Spleen (tissue), 11 donors: Measurements from ENCODE around the gene NRARP. TPM values are rescaled to one million over a fixed set of nuclear protein-coding genes. Genes with fewer than 3 reads are reported as not detected.

ENCODE experiments used
- DNase-seq: peaks from one replicate; pipeline ENCODE4 v3.0.0-alpha.2; 2020
- H3K27ac ChIP-seq, 8 donors: fragments of 200-600 bp; sonication (generic) in 7 of 8; 1 replicate in 4 of 8; 2 replicates in 4 of 8; pipeline versions ENCODE4 v1.5.0 to v1.8.0; 2016 to 2021; ENCODE audit warnings: inconsistent platforms in 4 of 8, mild to moderate bottlenecking in 4 of 8, moderate library complexity in 1 of 8
- H3K27me3 ChIP-seq, 7 donors: fragments of 200-600 bp; sonication (generic) in 6 of 7; replicated peaks in 1 of 7; 1 replicate in 4 of 7; 2 replicates in 3 of 7; pipeline versions ENCODE4 v1.5.0 to v1.8.0; 2016 to 2021; ENCODE audit warnings: inconsistent platforms in 3 of 7, mild to moderate bottlenecking in 1 of 7
- H3K36me3 ChIP-seq, 6 donors: fragments of 200-600 bp; sonication (generic) in 5 of 6; 1 replicate in 4 of 6; 2 replicates in 2 of 6; pipeline versions ENCODE4 v1.5.0 to v1.8.0; 2016 to 2021; ENCODE audit warnings: inconsistent platforms in 2 of 6
- H3K4me1 ChIP-seq, 6 donors: fragments of 200-600 bp; sonication (generic) in 5 of 6; 1 replicate in 3 of 6; 2 replicates in 3 of 6; pipeline versions ENCODE4 v1.5.0 to v1.8.0; 2016 to 2021; ENCODE audit warnings: inconsistent platforms in 3 of 6
- H3K4me3 ChIP-seq, 8 donors: fragments of 200-600 bp; sonication (generic) in 7 of 8; 1 replicate in 4 of 8; 2 replicates in 4 of 8; pipeline versions ENCODE4 v1.5.0 to v1.8.0; 2016 to 2021; ENCODE audit warnings: inconsistent platforms in 4 of 8, mild to moderate bottlenecking in 4 of 8, moderate library complexity in 2 of 8
- H3K9me3 ChIP-seq, 8 donors: fragments of 200-600 bp; sonication (generic) in 7 of 8; 1 replicate in 4 of 8; 2 replicates in 4 of 8; pipeline versions ENCODE4 v1.5.0 to v1.8.0; 2016 to 2021; ENCODE audit warnings: inconsistent platforms in 4 of 8
- POLR2A ChIP-seq, 3 donors: fragments of 450-650 bp; IDR thresholded peaks; one replicate each; pipeline ENCODE4 v1.5.1; 2017; ENCODE audit warnings: antibody characterized with exemption in 3 of 3, mild to moderate bottlenecking in 1 of 3
- POLR2AphosphoS5 ChIP-seq, 3 donors: sonication (generic); formaldehyde crosslinking; IDR thresholded peaks; one replicate each; pipeline ENCODE4 v1.5.1; 2017; ENCODE audit warnings: antibody characterized with exemption in 3 of 3
- WGBS, 5 donors: extraction: QIAGEN DNeasy Blood & Tissue Kit in 3 of 5; methylation state at CpG; one replicate each; pipeline versions ENCODE4 v1.1.5 to v1.1.7; 2013 to 2018; 5-methylcytosine and 5-hydroxymethylcytosine counted together
- intact Hi-C: fragments of 100-400 bp; cut with DNase I; formaldehyde crosslinking; loops from one replicate; pipeline ENCODE4 v1.15.0; 2023; ENCODE audit warnings: low total_unique reads
- polyA plus RNA-seq, 3 donors: library from polyadenylated mRNA; stranded (reverse); fragments of 200-250 nt; gene quantifications; one replicate each; pipeline ENCODE4 v1.2.1, GENCODE V29; 2013
- total RNA-seq, 7 donors: library from RNA; depleted of rRNA in 3 of 7; stranded (reverse); fragments of >200 nt in 3 of 7; fragmentation: NEBNext Ultra II Directional in 4 of 7; extraction: Animal tissue kit (Norgen Biotek cat#: 25700) in 4 of 7; gene quantifications; one replicate each; pipeline versions ENCODE4 v1.1.0 to v1.2.1, GENCODE V29; 2016 to 2021
- TF ChIP-seq, protein P1 (sequence below), 11 experiments: fragments of 200-600 bp in 7 of 11; fragments of 450-650 bp in 4 of 11; sonication (generic) in 4 of 11; IDR thresholded peaks in 8 of 11; conservative IDR thresholded peaks in 3 of 11; 1 replicate in 7 of 11; 2 replicates in 4 of 11; pipeline versions ENCODE4 v1.4.0 to v1.8.0; 2016 to 2021; ENCODE audit warnings: antibody characterized with exemption in 11 of 11, inconsistent platforms in 4 of 11, mild to moderate bottlenecking in 1 of 11
- donor health status: healthy with polysubstance abuse.
- donor health status: DM: no; HTN: no; CAD: no; lungs with moderate emphysema.
- donor health status: DM: no; HTN: no; CAD: no.
- donor health status: Bipolar disorder and iron deficiency.
- donor health status: healthy.
- donor health status: DM: no; HTN: no; CAD: no.
- donor health status: DM: yes; HTN: yes; CAD: no.

Gene NRARP
- total and polyA plus RNA-seq, 10 donors: 0.37 to 24.4 (median 8.0) TPM

DNA sequence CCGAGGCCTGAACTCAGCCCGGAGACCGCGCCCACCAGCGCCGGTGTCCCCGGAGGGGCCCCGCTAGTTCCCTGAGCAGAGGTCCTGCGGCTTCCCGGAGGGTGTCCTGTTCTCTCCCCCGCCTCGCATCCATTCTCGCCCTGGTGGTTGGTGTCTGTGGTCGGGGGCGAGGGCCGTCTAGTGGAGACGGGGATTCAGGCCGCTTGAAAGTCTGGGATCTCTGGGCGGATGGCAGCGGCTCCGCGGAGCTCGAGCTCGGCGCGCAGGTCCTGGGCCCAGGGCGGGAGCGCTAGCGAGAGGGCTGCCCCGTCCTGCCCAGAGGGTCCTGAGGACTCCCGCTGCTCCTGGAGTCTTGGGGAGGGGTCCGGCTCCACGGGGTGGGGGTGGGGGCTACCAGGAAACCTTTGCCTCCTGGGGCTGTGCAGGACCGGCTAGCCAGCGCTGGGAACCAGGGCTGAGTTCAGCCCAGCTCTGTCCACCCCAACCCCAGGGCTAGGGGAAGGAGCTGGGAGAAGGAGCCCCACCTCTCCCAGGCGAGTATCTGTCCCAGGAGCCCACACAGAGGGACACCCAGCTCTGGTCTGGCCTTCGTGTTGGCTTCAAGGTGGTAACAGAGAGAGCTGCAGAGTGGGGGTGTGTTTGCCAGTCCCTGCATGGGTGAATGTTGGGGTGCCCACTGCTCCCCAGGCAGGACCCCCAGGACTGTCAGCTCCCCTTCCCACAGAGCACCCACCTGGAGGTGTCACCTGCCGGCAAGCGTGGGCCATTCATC lies 20.5 kb downstream of the NRARP start:
- peaks cover 0 to 4% (median 0%) of the 10 kb centered on the region in 8 donors for H3K9me3 ChIP-seq
- H3K4me1 ChIP-seq: peaks cover 7 to 86% (median 74%) of the 10 kb centered on the region in 6 donors
- peak overlapping the region in 1 of 8 donors; percentile 36 for H3K4me3 ChIP-seq
- WGBS, 5 donors: 81 to 95% (median 86%) methylated on average over 15 to 39 of the region's 39 CpGs
- H3K27me3 ChIP-seq: no peaks in the 10 kb centered on the region
- peaks cover 0 to 63% (median 23%) of the 10 kb centered on the region in 6 donors for H3K36me3 ChIP-seq
- peak; percentile 74 for DNase-seq
- intact Hi-C loops: no loop called here
- peak overlapping the region in 2 of 8 donors; percentile 1 to 45 for H3K27ac ChIP-seq
- TF ChIP-seq, protein P1, sequence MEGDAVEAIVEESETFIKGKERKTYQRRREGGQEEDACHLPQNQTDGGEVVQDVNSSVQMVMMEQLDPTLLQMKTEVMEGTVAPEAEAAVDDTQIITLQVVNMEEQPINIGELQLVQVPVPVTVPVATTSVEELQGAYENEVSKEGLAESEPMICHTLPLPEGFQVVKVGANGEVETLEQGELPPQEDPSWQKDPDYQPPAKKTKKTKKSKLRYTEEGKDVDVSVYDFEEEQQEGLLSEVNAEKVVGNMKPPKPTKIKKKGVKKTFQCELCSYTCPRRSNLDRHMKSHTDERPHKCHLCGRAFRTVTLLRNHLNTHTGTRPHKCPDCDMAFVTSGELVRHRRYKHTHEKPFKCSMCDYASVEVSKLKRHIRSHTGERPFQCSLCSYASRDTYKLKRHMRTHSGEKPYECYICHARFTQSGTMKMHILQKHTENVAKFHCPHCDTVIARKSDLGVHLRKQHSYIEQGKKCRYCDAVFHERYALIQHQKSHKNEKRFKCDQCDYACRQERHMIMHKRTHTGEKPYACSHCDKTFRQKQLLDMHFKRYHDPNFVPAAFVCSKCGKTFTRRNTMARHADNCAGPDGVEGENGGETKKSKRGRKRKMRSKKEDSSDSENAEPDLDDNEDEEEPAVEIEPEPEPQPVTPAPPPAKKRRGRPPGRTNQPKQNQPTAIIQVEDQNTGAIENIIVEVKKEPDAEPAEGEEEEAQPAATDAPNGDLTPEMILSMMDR (IDR thresholded peaks at IDR 0.05 in 8 of 11, conservative IDR thresholded peaks at IDR 0.05 in 3 of 11): no peak
- TF ChIP-seq POLR2A (IDR thresholded peaks at IDR 0.05): no peak
- no peak for TF ChIP-seq POLR2AphosphoS5 (IDR thresholded peaks at IDR 0.05)

DNA sequence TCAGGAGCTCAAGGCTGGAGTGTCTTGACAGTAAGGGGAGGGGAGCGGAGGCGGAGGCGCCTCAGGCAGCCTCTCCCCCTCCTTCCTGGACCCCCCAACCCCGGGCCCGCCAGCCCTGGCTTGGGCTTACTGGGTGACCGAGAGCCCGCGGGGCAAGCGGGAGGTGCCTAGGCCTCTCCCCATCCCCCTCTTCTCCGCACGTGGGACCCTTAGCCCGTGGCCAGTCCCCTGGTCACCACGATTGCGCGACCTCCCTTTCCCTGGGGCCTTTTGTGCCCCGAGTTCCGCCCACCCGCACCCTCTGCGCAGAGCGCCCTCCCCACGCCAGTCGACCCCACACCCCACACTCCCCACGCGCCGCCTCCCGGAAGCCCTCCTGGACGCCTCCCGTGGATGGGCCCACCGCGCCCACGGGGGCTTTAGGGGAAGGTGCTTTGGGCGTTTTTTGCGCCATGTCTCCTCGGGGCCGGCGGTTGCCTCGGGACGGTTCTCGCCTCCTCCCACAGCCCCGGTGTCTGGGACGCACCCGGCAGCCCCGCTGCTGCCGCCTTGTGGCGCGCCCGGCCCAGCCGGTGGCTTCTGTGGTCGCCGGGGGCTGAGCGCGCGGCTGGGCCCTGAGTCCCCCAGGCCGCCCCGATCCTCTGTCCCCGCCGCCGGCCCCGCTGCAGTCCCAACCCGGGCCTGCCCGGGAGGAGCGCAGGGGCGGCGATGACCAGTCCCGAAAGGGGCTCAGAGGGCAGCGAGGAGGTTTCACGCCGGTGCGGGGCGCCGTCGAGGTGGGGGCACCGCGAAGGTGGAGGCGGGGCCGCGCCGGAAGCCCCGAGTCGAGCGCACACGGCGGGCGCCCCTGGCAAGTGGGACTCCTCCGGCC lies 21.4 kb downstream of the NRARP start:
- peak overlapping the region in 2 of 8 donors; percentile 1 to 45 for H3K27ac ChIP-seq
- H3K4me1 ChIP-seq: peaks cover 11 to 86% (median 75%) of the 10 kb centered on the region in 6 donors
- H3K4me3 ChIP-seq: peak overlapping the region in 1 of 8 donors; percentile 36
- H3K27me3 ChIP-seq: no peaks in the 10 kb centered on the region
- no peak for TF ChIP-seq POLR2A (IDR thresholded peaks at IDR 0.05)
- TF ChIP-seq, protein P1 (IDR thresholded peaks at IDR 0.05 in 8 of 11, conservative IDR thresholded peaks at IDR 0.05 in 3 of 11): peak in 6 of 11 experiments; percentile 10 to 41 (median 35)
- peak; percentile 74 for DNase-seq
- H3K36me3 ChIP-seq: peaks cover 0 to 63% (median 23%) of the 10 kb centered on the region in 6 donors
- WGBS, 5 donors: 47 to 68% (median 63%) methylated on average over 55 to 85 of the region's 85 CpGs
- intact Hi-C loops: no loop called here
- peaks cover 0 to 4% (median 0%) of the 10 kb centered on the region in 8 donors for H3K9me3 ChIP-seq

DNA sequence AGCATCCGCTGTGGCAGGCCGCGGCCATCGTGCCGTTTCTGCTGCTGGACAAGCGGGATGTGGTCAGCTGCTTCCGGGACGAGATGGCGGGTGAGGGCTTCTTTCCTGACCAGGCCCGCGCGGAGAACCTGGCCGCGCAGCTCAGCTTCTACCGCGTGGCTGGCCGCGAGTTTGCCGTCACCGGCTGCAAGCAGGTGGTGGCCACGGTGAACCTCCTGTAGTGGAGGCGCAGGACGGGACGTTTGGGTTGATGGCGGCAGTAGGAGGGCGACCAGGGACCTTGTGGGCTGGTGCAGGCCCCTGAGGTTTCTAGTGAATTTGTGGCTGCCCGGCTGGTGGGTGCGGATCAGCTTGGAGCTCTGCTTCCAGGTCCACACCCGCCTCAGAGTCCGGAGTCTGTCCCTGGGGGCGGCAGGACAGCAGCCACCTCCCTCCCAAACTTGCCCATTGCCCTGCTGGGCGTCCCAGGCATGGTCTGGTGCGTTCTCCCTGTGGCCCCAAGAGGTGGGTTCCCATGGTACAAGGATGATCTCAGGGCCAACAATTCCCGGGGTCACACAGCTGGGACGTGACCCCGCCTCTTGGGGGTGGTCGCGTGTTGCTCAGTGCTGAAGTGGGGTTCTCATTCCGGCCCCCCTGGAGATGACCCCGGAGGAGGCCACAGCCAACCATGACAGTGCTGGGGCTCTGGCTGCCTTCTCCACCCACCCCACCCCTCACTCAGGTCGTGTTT lies 22.2 kb downstream of the NRARP start:
- no peaks in the 10 kb centered on the region for H3K9me3 ChIP-seq
- H3K27me3 ChIP-seq: no peaks in the 10 kb centered on the region
- 86 to 93% (median 89%) methylated on average over 35 to 41 of the region's 41 CpGs for WGBS, 5 donors
- peak overlapping the region in 1 of 8 donors; percentile 8 for H3K27ac ChIP-seq
- TF ChIP-seq POLR2AphosphoS5 (IDR thresholded peaks at IDR 0.05): peak in 1 of 3 donors; percentile 51
- TF ChIP-seq, protein P1 (IDR thresholded peaks at IDR 0.05 in 8 of 11, conservative IDR thresholded peaks at IDR 0.05 in 3 of 11): no peak
- no peak for TF ChIP-seq POLR2A (IDR thresholded peaks at IDR 0.05)
- peaks cover 11 to 87% (median 81%) of the 10 kb centered on the region in 6 donors for H3K4me1 ChIP-seq
- H3K36me3 ChIP-seq: peaks cover 0 to 63% (median 23%) of the 10 kb centered on the region in 6 donors
- intact Hi-C loops: no loop called here
- peak overlapping the region in 1 of 8 donors; percentile 36 for H3K4me3 ChIP-seq
- peak; percentile 79 for DNase-seq
